ENCODE measurements around the gene CARD10.
A peak's percentile ranks its signal among the peaks of the same experiment; 100 is the strongest.

Gene CARD10

GRCh38 chr22:37519268-37520195 is at the start of gene CARD10:
Gene CARD10 (minus strand): TSS chr22:37519415. CDS start chr22:37519200, 215 bp downstream.
- DNase-seq (ENCODE audit: low spot score), result no peak

- no peak for DNase-seq (ENCODE audit: low spot score)
Measured at GRCh38 chr22:37568448-37569008, 49.3 kb upstream of the CARD10 start.

- no peak for DNase-seq (ENCODE audit: low spot score)
Measured at GRCh38 chr22:37568012-37568411, 48.8 kb upstream of the CARD10 start.

- peak; percentile 85 for DNase-seq (ENCODE audit: low spot score)
Measured at GRCh38 chr22:37566903-37567798, 47.9 kb upstream of the CARD10 start.

- no peak for DNase-seq (ENCODE audit: low spot score)
Measured at GRCh38 chr22:37566329-37566837, 47.2 kb upstream of the CARD10 start.

GRCh38 chr22:37565830-37566229 is 46.6 kb upstream of the CARD10 start:
- no peak for DNase-seq (ENCODE audit: low spot score)

- DNase-seq (ENCODE audit: low spot score), result no peak
Measured at GRCh38 chr22:37564111-37564711, 45.0 kb upstream of the CARD10 start.

- peak; percentile 93 for DNase-seq (ENCODE audit: low spot score)
Measured at GRCh38 chr22:37563153-37564081, 44.2 kb upstream of the CARD10 start.

GRCh38 chr22:37562049-37562875 is 43.0 kb upstream of the CARD10 start:
- DNase-seq (ENCODE audit: low spot score), result no peak

- peak; percentile 85 for DNase-seq (ENCODE audit: low spot score)
Measured at GRCh38 chr22:37561212-37562048, 42.2 kb upstream of the CARD10 start.

- DNase-seq (ENCODE audit: low spot score), result no peak
Measured at GRCh38 chr22:37560608-37561211, 41.5 kb upstream of the CARD10 start.

- peak; percentile 63 for DNase-seq (ENCODE audit: low spot score)
Measured at GRCh38 chr22:37559901-37560607, 40.8 kb upstream of the CARD10 start, which contains the start of gene CDC42EP1. Gene CDC42EP1 (plus strand): TSS chr22:37560480. CDS start chr22:37566350, 5,870 bp downstream.

- no peak for DNase-seq (ENCODE audit: low spot score)
Measured at GRCh38 chr22:37559521-37559900, 40.3 kb upstream of the CARD10 start.

- no peak for DNase-seq (ENCODE audit: low spot score)
Measured at GRCh38 chr22:37558815-37559214, 39.6 kb upstream of the CARD10 start.

- DNase-seq (ENCODE audit: low spot score), result no peak
Measured at GRCh38 chr22:37557321-37558001, 38.2 kb upstream of the CARD10 start.

- DNase-seq (ENCODE audit: low spot score), result no peak
Measured at GRCh38 chr22:37556710-37557109, 37.5 kb upstream of the CARD10 start.

- no peak for DNase-seq (ENCODE audit: low spot score)
Measured at GRCh38 chr22:37555029-37555428, 35.8 kb upstream of the CARD10 start.

All from Ammon's horn (tissue), 1 donor.